ENCODE results near the gene ASB7. TPM values are rescaled to one million over a fixed set of nuclear protein-coding genes. Genes with fewer than 3 reads are reported as not detected.

The ASB7 gene
- total and polyA plus RNA-seq, 2 experiments from 2014 or later: 4.1 to 13.9 TPM

DNA sequence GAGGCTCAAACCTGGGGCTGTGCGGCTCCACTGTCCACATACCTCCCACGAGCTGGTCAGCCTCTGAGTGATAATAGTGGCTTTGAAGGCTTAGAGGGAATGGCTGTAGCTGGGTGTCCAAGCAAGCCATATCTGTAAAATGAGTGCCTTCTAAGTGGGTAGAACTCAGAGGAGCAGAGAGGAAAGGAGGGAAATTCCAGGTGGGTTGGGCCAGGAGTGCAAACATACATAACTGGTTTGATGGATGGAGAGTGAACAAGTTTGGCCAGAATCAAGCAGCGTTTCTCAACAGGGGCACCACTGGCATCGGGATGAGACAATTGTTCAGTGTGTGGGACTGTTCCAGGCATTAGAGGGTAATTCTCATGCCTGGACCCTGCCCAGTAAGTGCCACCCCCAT is 91.1 kb downstream of the ASB7 start (continued):
- TF ChIP-seq CREB1 (CRISPR knock-in tag; IDR thresholded peaks at IDR 0.05; ENCODE audit: low read depth) (no peak), JUNB (IDR thresholded peaks at IDR 0.05; ENCODE audit: unreplicated experiment) (no peak)
- TF ChIP-seq, protein P1, sequence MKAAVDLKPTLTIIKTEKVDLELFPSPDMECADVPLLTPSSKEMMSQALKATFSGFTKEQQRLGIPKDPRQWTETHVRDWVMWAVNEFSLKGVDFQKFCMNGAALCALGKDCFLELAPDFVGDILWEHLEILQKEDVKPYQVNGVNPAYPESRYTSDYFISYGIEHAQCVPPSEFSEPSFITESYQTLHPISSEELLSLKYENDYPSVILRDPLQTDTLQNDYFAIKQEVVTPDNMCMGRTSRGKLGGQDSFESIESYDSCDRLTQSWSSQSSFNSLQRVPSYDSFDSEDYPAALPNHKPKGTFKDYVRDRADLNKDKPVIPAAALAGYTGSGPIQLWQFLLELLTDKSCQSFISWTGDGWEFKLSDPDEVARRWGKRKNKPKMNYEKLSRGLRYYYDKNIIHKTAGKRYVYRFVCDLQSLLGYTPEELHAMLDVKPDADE (IDR thresholded peaks at IDR 0.05): no peak

DNA sequence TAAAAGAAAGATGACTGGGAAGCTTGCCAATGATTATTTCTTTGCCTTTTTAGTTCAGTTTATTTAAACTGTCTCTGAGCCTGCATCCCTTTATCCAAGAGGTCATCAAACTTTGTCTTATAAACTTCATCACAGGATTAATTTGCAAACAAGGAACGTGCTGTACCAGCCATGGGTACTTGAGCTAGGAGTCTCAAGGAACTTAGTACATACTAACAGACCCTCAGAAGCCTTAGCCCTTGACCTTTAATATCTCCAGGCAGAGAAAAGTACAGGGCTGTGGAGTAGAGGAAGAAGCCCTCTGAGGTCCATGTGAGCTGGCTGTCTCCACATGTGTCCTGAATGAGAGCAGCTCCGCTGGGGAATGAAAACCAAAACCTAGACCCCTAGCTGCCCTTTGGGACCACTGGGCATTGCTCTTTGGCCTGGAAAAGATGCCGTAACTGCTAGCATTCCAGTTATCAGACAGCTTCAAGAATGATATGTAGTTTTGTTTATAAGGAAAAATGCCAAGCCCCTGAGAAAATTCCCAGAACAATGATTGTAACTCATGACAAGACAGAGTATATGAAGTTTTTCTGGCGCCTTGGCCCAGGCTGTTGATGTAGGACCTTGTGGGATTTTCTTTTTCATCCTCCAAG is 92.1 kb downstream of the ASB7 start:
- Mint-ChIP-seq H3K4me3 (no peak overlapping the region), H3K27ac (no peak overlapping the region), H3K36me3 (ENCODE audit: low read depth) (no peaks in the 10 kb centered on the region), H3K4me1 (no peaks in the 10 kb centered on the region), H3K9me3 (no peaks in the 10 kb centered on the region), H3K27me3 (ENCODE audit: insufficient read depth, low read depth, poor library complexity) (peaks cover 6% of the 10 kb centered on the region)
- DNase-seq (ENCODE audit: low spot score) (no peak), ATAC-seq (no peak)
- no peaks in the 10 kb centered on the region for H4K20me1 ChIP-seq (replicated peaks; ENCODE audit: insufficient read depth)
- no peak for TF ChIP-seq STAT1 (IDR thresholded peaks at IDR 0.05; ENCODE audit: unreplicated experiment)
- TF ChIP-seq, protein P2, sequence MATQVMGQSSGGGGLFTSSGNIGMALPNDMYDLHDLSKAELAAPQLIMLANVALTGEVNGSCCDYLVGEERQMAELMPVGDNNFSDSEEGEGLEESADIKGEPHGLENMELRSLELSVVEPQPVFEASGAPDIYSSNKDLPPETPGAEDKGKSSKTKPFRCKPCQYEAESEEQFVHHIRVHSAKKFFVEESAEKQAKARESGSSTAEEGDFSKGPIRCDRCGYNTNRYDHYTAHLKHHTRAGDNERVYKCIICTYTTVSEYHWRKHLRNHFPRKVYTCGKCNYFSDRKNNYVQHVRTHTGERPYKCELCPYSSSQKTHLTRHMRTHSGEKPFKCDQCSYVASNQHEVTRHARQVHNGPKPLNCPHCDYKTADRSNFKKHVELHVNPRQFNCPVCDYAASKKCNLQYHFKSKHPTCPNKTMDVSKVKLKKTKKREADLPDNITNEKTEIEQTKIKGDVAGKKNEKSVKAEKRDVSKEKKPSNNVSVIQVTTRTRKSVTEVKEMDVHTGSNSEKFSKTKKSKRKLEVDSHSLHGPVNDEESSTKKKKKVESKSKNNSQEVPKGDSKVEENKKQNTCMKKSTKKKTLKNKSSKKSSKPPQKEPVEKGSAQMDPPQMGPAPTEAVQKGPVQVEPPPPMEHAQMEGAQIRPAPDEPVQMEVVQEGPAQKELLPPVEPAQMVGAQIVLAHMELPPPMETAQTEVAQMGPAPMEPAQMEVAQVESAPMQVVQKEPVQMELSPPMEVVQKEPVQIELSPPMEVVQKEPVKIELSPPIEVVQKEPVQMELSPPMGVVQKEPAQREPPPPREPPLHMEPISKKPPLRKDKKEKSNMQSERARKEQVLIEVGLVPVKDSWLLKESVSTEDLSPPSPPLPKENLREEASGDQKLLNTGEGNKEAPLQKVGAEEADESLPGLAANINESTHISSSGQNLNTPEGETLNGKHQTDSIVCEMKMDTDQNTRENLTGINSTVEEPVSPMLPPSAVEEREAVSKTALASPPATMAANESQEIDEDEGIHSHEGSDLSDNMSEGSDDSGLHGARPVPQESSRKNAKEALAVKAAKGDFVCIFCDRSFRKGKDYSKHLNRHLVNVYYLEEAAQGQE (IDR thresholded peaks at IDR 0.05; ENCODE audit: unreplicated experiment): no peak
- TF ChIP-seq POLR2AphosphoS5 (IDR thresholded peaks at IDR 0.05; ENCODE audit: low read depth): no peak
- no peak for TF ChIP-seq ZNF331 (CRISPR knock-in tag; IDR thresholded peaks at IDR 0.05; ENCODE audit: low read depth)
- TF ChIP-seq CREB1 (CRISPR knock-in tag; IDR thresholded peaks at IDR 0.05; ENCODE audit: low read depth): no peak
- no peak for TF ChIP-seq EZH2 (IDR thresholded peaks at IDR 0.05; ENCODE audit: low read depth, unreplicated experiment)
- no peak for TF ChIP-seq NANOG (IDR thresholded peaks at IDR 0.05; ENCODE audit: borderline replicate concordance)
- no peaks in the 10 kb centered on the region for H3K27me3 ChIP-seq (ENCODE audit: insufficient read depth)
- H3K4me2 ChIP-seq: no peak overlapping the region
- no peak overlapping the region for H2AFZ ChIP-seq
- no peaks in the 10 kb centered on the region for H3F3A ChIP-seq (replicated peaks; ENCODE audit: low read depth)
- H3K9me2 ChIP-seq (ENCODE audit: insufficient read depth): peaks cover 5% of the 10 kb centered on the region; the same call in 1 of the 2 replicates
- H3K27ac ChIP-seq (ENCODE audit: low read depth): no peak overlapping the region
- H3K4me3 ChIP-seq: no peak overlapping the region
- H3K4me1 ChIP-seq (ENCODE audit: insufficient read depth): no peaks in the 10 kb centered on the region
- H3K36me3 ChIP-seq (ENCODE audit: insufficient read depth): no peaks in the 10 kb centered on the region
- no peaks in the 10 kb centered on the region for H3K79me2 ChIP-seq (replicated peaks; ENCODE audit: insufficient read depth)

DNA sequence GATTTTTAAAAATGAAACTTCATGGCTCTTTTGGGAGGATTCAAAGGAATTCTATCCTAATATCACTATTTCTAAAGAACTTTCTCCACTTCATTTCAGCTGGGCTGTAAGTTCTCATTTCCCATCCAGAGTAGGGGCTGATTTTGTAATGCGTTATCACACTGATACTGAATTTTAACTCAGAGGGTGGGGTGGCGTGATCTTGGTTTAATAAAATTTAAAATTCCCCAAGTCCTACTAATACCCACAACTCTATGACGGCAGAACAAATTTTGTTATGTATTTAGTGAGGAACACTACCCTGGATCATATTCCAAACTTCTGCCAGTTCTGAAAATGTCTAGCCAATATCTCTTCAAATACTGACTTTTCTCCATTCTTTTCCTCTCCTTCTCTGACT is 92.7 kb downstream of the ASB7 start:
- no peaks in the 10 kb centered on the region for H3K9me3 Mint-ChIP-seq
- no peaks in the 10 kb centered on the region for H4K20me1 ChIP-seq (replicated peaks; ENCODE audit: insufficient read depth)
- ATAC-seq: no peak
- H3K27me3 Mint-ChIP-seq (ENCODE audit: insufficient read depth, low read depth, poor library complexity): peaks cover 6% of the 10 kb centered on the region
- no peaks in the 10 kb centered on the region for H3K27me3 ChIP-seq (ENCODE audit: insufficient read depth)
- no peak overlapping the region for H3K4me2 ChIP-seq
- H3K36me3 ChIP-seq (ENCODE audit: insufficient read depth): no peaks in the 10 kb centered on the region
- no peaks in the 10 kb centered on the region for H3K36me3 Mint-ChIP-seq (ENCODE audit: low read depth)
- no peak overlapping the region for H3K4me3 ChIP-seq
- no peaks in the 10 kb centered on the region for H3F3A ChIP-seq (replicated peaks; ENCODE audit: low read depth)
- no peaks in the 10 kb centered on the region for H3K4me1 Mint-ChIP-seq
- H3K4me1 ChIP-seq (ENCODE audit: insufficient read depth): no peaks in the 10 kb centered on the region
- no peak for DNase-seq (ENCODE audit: low spot score)
- H3K9me2 ChIP-seq (ENCODE audit: insufficient read depth): peaks cover 5% of the 10 kb centered on the region; the same call in 1 of the 2 replicates
- H3K4me3 Mint-ChIP-seq: no peak overlapping the region
- no peak overlapping the region for H3K27ac ChIP-seq (ENCODE audit: low read depth)
- no peak overlapping the region for H3K27ac Mint-ChIP-seq
- H2AFZ ChIP-seq: no peak overlapping the region
- H3K79me2 ChIP-seq (replicated peaks; ENCODE audit: insufficient read depth): no peaks in the 10 kb centered on the region
- TF ChIP-seq POLR2AphosphoS5 (IDR thresholded peaks at IDR 0.05; ENCODE audit: low read depth) (no peak), EZH2 (IDR thresholded peaks at IDR 0.05; ENCODE audit: low read depth, unreplicated experiment) (no peak), CREB1 (CRISPR knock-in tag; IDR thresholded peaks at IDR 0.05; ENCODE audit: low read depth) (no peak), NANOG (IDR thresholded peaks at IDR 0.05; ENCODE audit: borderline replicate concordance) (no peak)
- TF ChIP-seq, protein P3, sequence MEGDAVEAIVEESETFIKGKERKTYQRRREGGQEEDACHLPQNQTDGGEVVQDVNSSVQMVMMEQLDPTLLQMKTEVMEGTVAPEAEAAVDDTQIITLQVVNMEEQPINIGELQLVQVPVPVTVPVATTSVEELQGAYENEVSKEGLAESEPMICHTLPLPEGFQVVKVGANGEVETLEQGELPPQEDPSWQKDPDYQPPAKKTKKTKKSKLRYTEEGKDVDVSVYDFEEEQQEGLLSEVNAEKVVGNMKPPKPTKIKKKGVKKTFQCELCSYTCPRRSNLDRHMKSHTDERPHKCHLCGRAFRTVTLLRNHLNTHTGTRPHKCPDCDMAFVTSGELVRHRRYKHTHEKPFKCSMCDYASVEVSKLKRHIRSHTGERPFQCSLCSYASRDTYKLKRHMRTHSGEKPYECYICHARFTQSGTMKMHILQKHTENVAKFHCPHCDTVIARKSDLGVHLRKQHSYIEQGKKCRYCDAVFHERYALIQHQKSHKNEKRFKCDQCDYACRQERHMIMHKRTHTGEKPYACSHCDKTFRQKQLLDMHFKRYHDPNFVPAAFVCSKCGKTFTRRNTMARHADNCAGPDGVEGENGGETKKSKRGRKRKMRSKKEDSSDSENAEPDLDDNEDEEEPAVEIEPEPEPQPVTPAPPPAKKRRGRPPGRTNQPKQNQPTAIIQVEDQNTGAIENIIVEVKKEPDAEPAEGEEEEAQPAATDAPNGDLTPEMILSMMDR (conservative IDR thresholded peaks at IDR 0.05; ENCODE audit: low read depth in 2 of 2): no peak
- TF ChIP-seq, protein P2 (IDR thresholded peaks at IDR 0.05; ENCODE audit: unreplicated experiment): no peak
- TF ChIP-seq, protein P1 (IDR thresholded peaks at IDR 0.05): no peak

Data from GM23338 (cell line).